WTC11 (cell line): ENCODE results near the gene FBRSL1. TPM values are rescaled to one million over a fixed set of nuclear protein-coding genes. Genes with fewer than 3 reads are reported as not detected.

Source experiments
- ATAC-seq: fragments of 200-7000 bp; cut with Tn5 transposase; 2 replicates; pipeline ENCODE4 v1.10.0; 2021; ENCODE audit warnings: mild to moderate bottlenecking, moderate library complexity
- CTCF ChIA-PET: fragments of 300-600 bp; sonication (Branson Sonifier 250); formaldehyde crosslinking; loops from one replicate; lab custom pipeline; 2021; ENCODE audit warnings: antibody characterized with exemption; lab: Charles Lee
- POLR2A ChIA-PET: fragments of 350-600 bp; sonication (Branson Sonifier 250); formaldehyde crosslinking; loops from one replicate; lab custom pipeline; 2021; ENCODE audit warnings: antibody characterized with exemption; lab: Charles Lee
- DNase-seq: peaks from one replicate; pipeline ENCODE4 v3.0.0; 2021; ENCODE audit warnings: low spot score
- H3K27ac Mint-ChIP-seq: 2 replicates; pipeline ENCODE4 v1.8.0; 2021; ENCODE audit warnings: mixed read lengths
- H3K27me3 Mint-ChIP-seq: 2 replicates; pipeline ENCODE4 v1.8.0; 2021; ENCODE audit warnings: low read depth, mild to moderate bottlenecking, moderate library complexity, mixed read lengths
- H3K36me3 Mint-ChIP-seq: 2 replicates; pipeline ENCODE4 v1.8.0; 2021; ENCODE audit warnings: mixed read lengths
- H3K4me1 Mint-ChIP-seq: 2 replicates; pipeline ENCODE4 v1.8.0; 2022; ENCODE audit warnings: mixed read lengths
- H3K4me3 Mint-ChIP-seq: 2 replicates; pipeline ENCODE4 v1.8.0; 2021; ENCODE audit warnings: mild to moderate bottlenecking, moderate library complexity, mixed read lengths
- H3K9me3 Mint-ChIP-seq: 2 replicates; pipeline ENCODE4 v1.8.0; 2021; ENCODE audit warnings: mixed read lengths
- ATF1 ChIP-seq: sonication (generic); formaldehyde crosslinking; IDR thresholded peaks from 2 replicates; pipeline ENCODE4 v1.8.1; 2023; ENCODE audit warnings: mild to moderate bottlenecking, moderate library complexity, missing genetic modification reagents
- EMX1 ChIP-seq: fragments of 250-450 bp; sonication (Bioruptor Pico); IDR thresholded peaks from 2 replicates; pipeline ENCODE4 v1.8.0; 2021; ENCODE audit warnings: mild to moderate bottlenecking
- ETV6 ChIP-seq: sonication (generic); formaldehyde crosslinking; IDR thresholded peaks from 2 replicates; pipeline ENCODE4 v1.8.1; 2022; ENCODE audit warnings: mild to moderate bottlenecking, missing genetic modification reagents
- HMGA2 ChIP-seq: fragments of 250-450 bp; sonication (Bioruptor Pico); IDR thresholded peaks from 2 replicates; pipeline ENCODE4 v1.4.0; 2021; ENCODE audit warnings: mild to moderate bottlenecking, moderate library complexity
- NFATC4 ChIP-seq: fragments of 250-450 bp; sonication (Bioruptor Pico); IDR thresholded peaks from 2 replicates; pipeline ENCODE4 v1.9.0; 2021; ENCODE audit warnings: mild to moderate bottlenecking
- NR3C1 ChIP-seq: sonication (generic); formaldehyde crosslinking; conservative IDR thresholded peaks from 2 replicates; pipeline ENCODE4 v1.8.1; 2023; ENCODE audit warnings: low read depth, mild to moderate bottlenecking, missing genetic modification reagents
- OVOL2 ChIP-seq: fragments of 250-450 bp; sonication (Bioruptor Pico); IDR thresholded peaks from 2 replicates; pipeline ENCODE4 v1.9.0; 2021; ENCODE audit warnings: mild to moderate bottlenecking, borderline replicate concordance
- RELA ChIP-seq: sonication (generic); formaldehyde crosslinking; IDR thresholded peaks from 2 replicates; pipeline ENCODE4 v1.8.1; 2022; ENCODE audit warnings: missing genetic modification reagents, mild to moderate bottlenecking, borderline replicate concordance
- TEAD4 ChIP-seq: sonication (generic); formaldehyde crosslinking; IDR thresholded peaks from 2 replicates; pipeline ENCODE4 v1.8.0; 2022; ENCODE audit warnings: mild to moderate bottlenecking, missing genetic modification reagents
- ZNF121 ChIP-seq: sonication (generic); formaldehyde crosslinking; IDR thresholded peaks from 2 replicates; pipeline ENCODE4 v1.8.0; 2023; ENCODE audit warnings: missing genetic modification reagents
- ZNF219 ChIP-seq: sonication (generic); formaldehyde crosslinking; IDR thresholded peaks from 2 replicates; pipeline ENCODE4 v1.8.0; 2023; ENCODE audit warnings: missing genetic modification reagents, mild to moderate bottlenecking, borderline replicate concordance
- ZNF423 ChIP-seq: fragments of 250-450 bp; sonication (Bioruptor Pico); IDR thresholded peaks from 2 replicates; pipeline ENCODE4 v2.1.2; 2022; ENCODE audit warnings: mild to moderate bottlenecking, moderate library complexity
- total RNA-seq: library from RNA; stranded (reverse); gene quantifications from 3 replicates; pipeline ENCODE4 v1.2.3, GENCODE V29; 2021
- TF ChIP-seq, protein P1 (sequence below): sonication (generic); formaldehyde crosslinking; IDR thresholded peaks from 2 replicates; pipeline ENCODE4 v1.8.0; 2023; ENCODE audit warnings: missing genetic modification reagents
- TF ChIP-seq, protein P2 (sequence below): sonication (generic); formaldehyde crosslinking; IDR thresholded peaks from 2 replicates; pipeline ENCODE4 v1.8.0; 2022; ENCODE audit warnings: mild to moderate bottlenecking, missing genetic modification reagents
- TF ChIP-seq, protein P3 (sequence below): sonication (generic); formaldehyde crosslinking; IDR thresholded peaks from 2 replicates; pipeline ENCODE4 v1.8.1; 2022; ENCODE audit warnings: low read depth, mild to moderate bottlenecking, moderate library complexity, missing genetic modification reagents, borderline replicate concordance
- TF ChIP-seq, protein P4 (sequence below): sonication (generic); formaldehyde crosslinking; IDR thresholded peaks from 2 replicates; pipeline ENCODE4 v1.8.1; 2022; ENCODE audit warnings: mild to moderate bottlenecking, moderate library complexity, missing genetic modification reagents
- TF ChIP-seq, protein P5 (sequence below): fragments of 250-450 bp; sonication (Bioruptor Pico); IDR thresholded peaks from 2 replicates; pipeline ENCODE4 v1.8.0; 2021; ENCODE audit warnings: mild to moderate bottlenecking
- TF ChIP-seq, protein P6 (sequence below): sonication (generic); formaldehyde crosslinking; IDR thresholded peaks from 2 replicates; pipeline ENCODE4 v1.8.0; 2022; ENCODE audit warnings: mild to moderate bottlenecking, missing genetic modification reagents
- TF ChIP-seq, protein P7 (sequence below): sonication (generic); formaldehyde crosslinking; IDR thresholded peaks from 2 replicates; pipeline ENCODE4 v1.8.1; 2023; ENCODE audit warnings: mild to moderate bottlenecking, missing genetic modification reagents

FBRSL1 gene
- total RNA-seq, 1 experiment from 2014 or later = 129 TPM

DNA sequence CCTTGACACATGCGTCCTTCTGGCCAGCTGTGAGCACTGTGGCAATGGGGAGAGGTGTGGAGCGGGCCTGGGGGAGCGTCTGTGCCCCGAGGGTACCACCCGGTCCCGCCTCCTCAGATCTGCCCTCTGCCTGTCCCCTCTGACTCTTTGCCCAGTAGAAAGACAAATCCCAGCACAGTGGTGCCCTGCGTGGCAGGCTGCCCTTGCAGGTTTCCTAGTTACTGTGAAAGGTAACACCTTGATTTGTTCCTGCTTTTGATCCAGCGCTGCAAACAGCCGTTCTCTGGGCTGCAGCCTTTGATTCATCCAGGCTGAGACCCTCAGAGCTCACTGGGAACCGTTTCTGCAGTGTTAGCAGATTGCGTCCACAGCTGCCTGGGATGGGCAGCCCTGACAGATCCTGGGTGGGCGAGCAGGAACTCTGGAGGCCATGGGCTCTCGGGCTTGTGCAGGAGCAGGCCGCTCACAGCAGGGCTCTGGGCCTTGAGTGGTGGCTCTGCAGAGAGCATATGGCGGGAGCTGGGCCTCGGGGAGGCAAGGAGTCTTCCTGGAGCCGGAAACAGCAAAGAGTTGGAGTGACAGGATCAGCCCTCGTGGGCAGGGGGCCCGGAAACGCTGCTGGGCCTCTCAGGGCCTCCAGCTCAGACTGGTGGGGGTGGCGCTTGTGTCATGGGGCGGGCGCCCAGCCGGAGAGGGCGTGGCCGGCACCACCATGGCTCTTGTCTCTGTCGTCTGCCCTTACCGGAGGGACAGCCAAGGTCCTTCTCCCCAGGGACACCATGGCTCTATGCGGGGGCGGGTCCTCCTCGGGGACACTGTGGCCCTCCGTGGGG lies 16.6 kb downstream of the FBRSL1 start:
- Mint-ChIP-seq H3K27me3 (no peaks in the 10 kb centered on the region), H3K4me1 (peaks cover 24% of the 10 kb centered on the region), H3K27ac (peak overlapping the region; percentile 34; the same call in 1 of the 2 replicates), H3K36me3 (no peaks in the 10 kb centered on the region), H3K4me3 (no peak overlapping the region), H3K9me3 (no peaks in the 10 kb centered on the region)
- CTCF ChIA-PET = interaction anchor here (0.6 to 3.1 kb wide), 6 partner anchors 9 to 93 kb away, joined by 3 to 15 read pairs (median 4); no protein-coding TSS in a partner anchor
- no peak for DNase-seq
- no peak for ATAC-seq
- POLR2A ChIA-PET = no interaction called here
- TF ChIP-seq, protein P1, sequence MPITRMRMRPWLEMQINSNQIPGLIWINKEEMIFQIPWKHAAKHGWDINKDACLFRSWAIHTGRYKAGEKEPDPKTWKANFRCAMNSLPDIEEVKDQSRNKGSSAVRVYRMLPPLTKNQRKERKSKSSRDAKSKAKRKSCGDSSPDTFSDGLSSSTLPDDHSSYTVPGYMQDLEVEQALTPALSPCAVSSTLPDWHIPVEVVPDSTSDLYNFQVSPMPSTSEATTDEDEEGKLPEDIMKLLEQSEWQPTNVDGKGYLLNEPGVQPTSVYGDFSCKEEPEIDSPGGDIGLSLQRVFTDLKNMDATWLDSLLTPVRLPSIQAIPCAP = no peak
- TF ChIP-seq NR3C1 (CRISPR knock-in tag) (no peak), ATF1 (CRISPR knock-in tag) (no peak), EMX1 (no peak), ZNF219 (CRISPR knock-in tag) (no peak), TEAD4 (CRISPR knock-in tag) (no peak)
- TF ChIP-seq, protein P2, sequence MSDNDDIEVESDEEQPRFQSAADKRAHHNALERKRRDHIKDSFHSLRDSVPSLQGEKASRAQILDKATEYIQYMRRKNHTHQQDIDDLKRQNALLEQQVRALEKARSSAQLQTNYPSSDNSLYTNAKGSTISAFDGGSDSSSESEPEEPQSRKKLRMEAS = no peak
- TF ChIP-seq, protein P3, sequence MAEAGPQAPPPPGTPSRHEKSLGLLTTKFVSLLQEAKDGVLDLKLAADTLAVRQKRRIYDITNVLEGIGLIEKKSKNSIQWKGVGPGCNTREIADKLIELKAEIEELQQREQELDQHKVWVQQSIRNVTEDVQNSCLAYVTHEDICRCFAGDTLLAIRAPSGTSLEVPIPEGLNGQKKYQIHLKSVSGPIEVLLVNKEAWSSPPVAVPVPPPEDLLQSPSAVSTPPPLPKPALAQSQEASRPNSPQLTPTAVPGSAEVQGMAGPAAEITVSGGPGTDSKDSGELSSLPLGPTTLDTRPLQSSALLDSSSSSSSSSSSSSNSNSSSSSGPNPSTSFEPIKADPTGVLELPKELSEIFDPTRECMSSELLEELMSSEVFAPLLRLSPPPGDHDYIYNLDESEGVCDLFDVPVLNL = no peak

DNA sequence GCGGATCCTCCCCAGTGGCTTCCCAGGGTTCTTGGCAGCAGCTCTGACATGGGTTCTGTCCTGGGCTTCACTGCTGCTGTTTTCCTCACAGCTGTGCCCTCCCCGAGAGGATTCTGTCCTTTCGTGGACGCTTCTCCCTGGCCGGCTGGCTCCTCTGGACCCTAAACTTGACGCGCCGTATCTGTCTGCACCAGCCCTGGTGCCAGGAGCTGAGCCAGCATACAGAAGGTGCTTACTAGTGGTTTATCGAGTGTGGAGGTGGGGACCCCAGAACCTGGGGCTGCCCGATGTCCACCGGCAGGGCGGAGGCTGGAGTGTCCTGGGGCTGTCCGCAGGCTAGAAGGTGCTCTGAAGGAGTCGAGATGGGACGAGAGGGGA lies 17.2 kb downstream of the FBRSL1 start:
- ChIA-PET CTCF (interaction anchor here (0.6 to 3.1 kb wide), 7 partner anchors 9 to 93 kb away, joined by 3 to 15 read pairs (median 4); no protein-coding TSS in a partner anchor), POLR2A (interaction anchor here (1.0 kb wide), 1 partner anchor 37 kb away, joined by 3 read pairs; no protein-coding TSS in a partner anchor)
- peaks cover 19% of the 10 kb centered on the region for H3K4me1 Mint-ChIP-seq
- DNase-seq = no peak
- H3K9me3 Mint-ChIP-seq = no peaks in the 10 kb centered on the region
- H3K27ac Mint-ChIP-seq = no peak overlapping the region; the same call in 1 of the 2 replicates
- no peak overlapping the region for H3K4me3 Mint-ChIP-seq
- no peaks in the 10 kb centered on the region for H3K36me3 Mint-ChIP-seq
- TF ChIP-seq NFATC4 = no peak
- TF ChIP-seq ETV6 = no peak
- no peaks in the 10 kb centered on the region for H3K27me3 Mint-ChIP-seq
- ATAC-seq = no peak

DNA sequence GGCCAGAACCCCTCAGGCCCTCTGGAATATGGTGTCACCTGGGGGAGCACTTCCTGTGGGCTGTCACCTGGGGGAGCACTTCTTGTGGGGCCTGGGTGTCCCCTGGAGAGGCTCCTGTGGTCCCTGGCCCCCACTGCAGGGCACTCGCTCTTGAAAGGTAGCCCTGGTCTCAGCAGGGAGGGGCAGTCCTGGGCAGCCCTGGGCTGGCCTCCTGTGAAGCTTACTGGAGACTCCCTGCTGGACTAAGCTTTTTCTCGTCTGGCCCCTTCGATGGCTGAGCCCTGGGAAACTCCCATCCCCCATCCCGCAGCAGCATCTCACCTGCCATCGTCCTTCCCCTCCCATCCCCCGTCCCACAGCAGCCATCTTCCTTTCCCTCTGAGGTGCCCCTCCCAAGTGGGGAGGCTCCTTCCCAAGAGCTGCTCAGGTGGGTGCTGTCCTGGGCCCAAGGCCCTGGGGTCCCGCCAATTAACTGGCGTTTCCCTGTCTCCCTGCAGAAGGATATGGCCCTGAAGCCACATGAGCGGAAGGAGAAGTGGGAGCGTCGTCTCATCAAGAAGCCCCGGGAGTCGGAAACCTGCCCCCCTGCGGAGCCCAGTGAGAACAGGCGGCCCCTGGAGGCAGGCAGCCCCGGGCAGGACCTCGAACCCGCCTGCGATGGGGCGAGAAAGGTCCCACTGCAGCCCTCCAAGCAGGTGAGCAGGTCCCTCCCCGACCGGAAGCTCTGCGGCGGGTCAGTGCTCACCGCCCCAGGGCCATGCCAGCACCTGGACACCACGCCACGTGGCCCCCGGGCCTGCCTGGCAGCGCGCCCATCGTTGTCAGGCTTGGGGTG lies 17.9 kb downstream of the FBRSL1 start:
- ChIA-PET CTCF (interaction anchor here (1.1 to 3.1 kb wide), 5 partner anchors 12 to 107 kb away, joined by 3 to 15 read pairs (median 5); no protein-coding TSS in a partner anchor), POLR2A (interaction anchor here (0.6 to 1.0 kb wide), 2 partner anchors 17 to 36 kb away, joined by 3 read pairs; no protein-coding TSS in a partner anchor)
- Mint-ChIP-seq H3K9me3 (no peaks in the 10 kb centered on the region), H3K4me3 (no peak overlapping the region), H3K36me3 (no peaks in the 10 kb centered on the region), H3K27me3 (no peaks in the 10 kb centered on the region), H3K4me1 (peaks cover 13% of the 10 kb centered on the region), H3K27ac (no peak overlapping the region)
- ATAC-seq (no peak), DNase-seq (no peak)
- TF ChIP-seq, protein P4, sequence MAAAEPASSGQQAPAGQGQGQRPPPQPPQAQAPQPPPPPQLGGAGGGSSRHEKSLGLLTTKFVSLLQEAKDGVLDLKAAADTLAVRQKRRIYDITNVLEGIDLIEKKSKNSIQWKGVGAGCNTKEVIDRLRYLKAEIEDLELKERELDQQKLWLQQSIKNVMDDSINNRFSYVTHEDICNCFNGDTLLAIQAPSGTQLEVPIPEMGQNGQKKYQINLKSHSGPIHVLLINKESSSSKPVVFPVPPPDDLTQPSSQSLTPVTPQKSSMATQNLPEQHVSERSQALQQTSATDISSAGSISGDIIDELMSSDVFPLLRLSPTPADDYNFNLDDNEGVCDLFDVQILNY (CRISPR knock-in tag) = no peak
- peak; percentile 82 for TF ChIP-seq ZNF423 (CRISPR knock-in tag)
- no peak for TF ChIP-seq HMGA2 (CRISPR knock-in tag)
- TF ChIP-seq RELA (CRISPR knock-in tag) = no peak
- TF ChIP-seq EMX1 = no peak

DNA sequence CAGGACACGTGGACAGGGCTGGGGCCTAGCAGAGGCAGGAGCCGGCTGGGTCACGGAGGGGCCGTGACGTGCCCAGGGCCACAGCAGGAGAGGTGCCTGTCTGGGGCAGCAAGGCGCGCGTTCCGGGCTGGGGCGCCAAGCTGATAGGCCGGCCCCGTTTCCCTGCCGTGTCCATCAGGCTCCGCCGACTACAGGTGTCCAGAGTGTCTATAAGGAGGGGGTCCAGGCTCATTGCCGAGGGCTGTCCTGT lies 18.5 kb downstream of the FBRSL1 start:
- H3K36me3 Mint-ChIP-seq = no peaks in the 10 kb centered on the region
- ChIA-PET CTCF (interaction anchor here (1.1 to 1.5 kb wide), 3 partner anchors 14 to 106 kb away, joined by 3 to 6 read pairs (median 5); no protein-coding TSS in a partner anchor), POLR2A (interaction anchor here (0.6 kb wide), 1 partner anchor 17 kb away, joined by 3 read pairs; no protein-coding TSS in a partner anchor)
- no peaks in the 10 kb centered on the region for H3K27me3 Mint-ChIP-seq
- no peak overlapping the region for H3K4me3 Mint-ChIP-seq
- ATAC-seq (no peak), DNase-seq (no peak)
- no peaks in the 10 kb centered on the region for H3K9me3 Mint-ChIP-seq
- H3K4me1 Mint-ChIP-seq = peaks cover 13% of the 10 kb centered on the region
- H3K27ac Mint-ChIP-seq = no peak overlapping the region
- TF ChIP-seq, protein P5, sequence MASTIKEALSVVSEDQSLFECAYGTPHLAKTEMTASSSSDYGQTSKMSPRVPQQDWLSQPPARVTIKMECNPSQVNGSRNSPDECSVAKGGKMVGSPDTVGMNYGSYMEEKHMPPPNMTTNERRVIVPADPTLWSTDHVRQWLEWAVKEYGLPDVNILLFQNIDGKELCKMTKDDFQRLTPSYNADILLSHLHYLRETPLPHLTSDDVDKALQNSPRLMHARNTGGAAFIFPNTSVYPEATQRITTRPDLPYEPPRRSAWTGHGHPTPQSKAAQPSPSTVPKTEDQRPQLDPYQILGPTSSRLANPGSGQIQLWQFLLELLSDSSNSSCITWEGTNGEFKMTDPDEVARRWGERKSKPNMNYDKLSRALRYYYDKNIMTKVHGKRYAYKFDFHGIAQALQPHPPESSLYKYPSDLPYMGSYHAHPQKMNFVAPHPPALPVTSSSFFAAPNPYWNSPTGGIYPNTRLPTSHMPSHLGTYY = no peak
- TF ChIP-seq, protein P6, sequence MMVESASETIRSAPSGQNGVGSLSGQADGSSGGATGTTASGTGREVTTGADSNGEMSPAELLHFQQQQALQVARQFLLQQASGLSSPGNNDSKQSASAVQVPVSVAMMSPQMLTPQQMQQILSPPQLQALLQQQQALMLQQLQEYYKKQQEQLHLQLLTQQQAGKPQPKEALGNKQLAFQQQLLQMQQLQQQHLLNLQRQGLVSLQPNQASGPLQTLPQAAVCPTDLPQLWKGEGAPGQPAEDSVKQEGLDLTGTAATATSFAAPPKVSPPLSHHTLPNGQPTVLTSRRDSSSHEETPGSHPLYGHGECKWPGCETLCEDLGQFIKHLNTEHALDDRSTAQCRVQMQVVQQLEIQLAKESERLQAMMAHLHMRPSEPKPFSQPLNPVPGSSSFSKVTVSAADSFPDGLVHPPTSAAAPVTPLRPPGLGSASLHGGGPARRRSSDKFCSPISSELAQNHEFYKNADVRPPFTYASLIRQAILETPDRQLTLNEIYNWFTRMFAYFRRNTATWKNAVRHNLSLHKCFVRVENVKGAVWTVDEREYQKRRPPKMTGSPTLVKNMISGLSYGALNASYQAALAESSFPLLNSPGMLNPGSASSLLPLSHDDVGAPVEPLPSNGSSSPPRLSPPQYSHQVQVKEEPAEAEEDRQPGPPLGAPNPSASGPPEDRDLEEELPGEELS (CRISPR knock-in tag) = no peak
- TF ChIP-seq ZNF121 (CRISPR knock-in tag) (no peak), OVOL2 (CRISPR knock-in tag) (no peak)
- TF ChIP-seq, protein P7, sequence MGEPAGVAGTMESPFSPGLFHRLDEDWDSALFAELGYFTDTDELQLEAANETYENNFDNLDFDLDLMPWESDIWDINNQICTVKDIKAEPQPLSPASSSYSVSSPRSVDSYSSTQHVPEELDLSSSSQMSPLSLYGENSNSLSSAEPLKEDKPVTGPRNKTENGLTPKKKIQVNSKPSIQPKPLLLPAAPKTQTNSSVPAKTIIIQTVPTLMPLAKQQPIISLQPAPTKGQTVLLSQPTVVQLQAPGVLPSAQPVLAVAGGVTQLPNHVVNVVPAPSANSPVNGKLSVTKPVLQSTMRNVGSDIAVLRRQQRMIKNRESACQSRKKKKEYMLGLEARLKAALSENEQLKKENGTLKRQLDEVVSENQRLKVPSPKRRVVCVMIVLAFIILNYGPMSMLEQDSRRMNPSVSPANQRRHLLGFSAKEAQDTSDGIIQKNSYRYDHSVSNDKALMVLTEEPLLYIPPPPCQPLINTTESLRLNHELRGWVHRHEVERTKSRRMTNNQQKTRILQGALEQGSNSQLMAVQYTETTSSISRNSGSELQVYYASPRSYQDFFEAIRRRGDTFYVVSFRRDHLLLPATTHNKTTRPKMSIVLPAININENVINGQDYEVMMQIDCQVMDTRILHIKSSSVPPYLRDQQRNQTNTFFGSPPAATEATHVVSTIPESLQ (CRISPR knock-in tag) = no peak
